Spleen (tissue), 11 donors: ENCODE data around the gene ADGRE2. TPM values are rescaled to one million over a fixed set of nuclear protein-coding genes. Genes with fewer than 3 reads are reported as not detected.
"Not testable (repeated sequence)": the region's sequence is repeated elsewhere in the genome, so short reads cannot be mapped to it uniquely, and the experiment has no call there.

Experiments used
- DNase-seq: peaks from one replicate; pipeline ENCODE4 v3.0.0-alpha.2; 2020
- H3K27ac ChIP-seq, 8 donors: fragments of 200-600 bp; sonication (generic) in 7 of 8; 1 replicate in 4 of 8; 2 replicates in 4 of 8; pipeline versions ENCODE4 v1.5.0 to v1.8.0; 2016 to 2021; ENCODE audit warnings: inconsistent platforms in 4 of 8, mild to moderate bottlenecking in 4 of 8, moderate library complexity in 1 of 8
- H3K27me3 ChIP-seq, 7 donors: fragments of 200-600 bp; sonication (generic) in 6 of 7; replicated peaks in 1 of 7; 1 replicate in 4 of 7; 2 replicates in 3 of 7; pipeline versions ENCODE4 v1.5.0 to v1.8.0; 2016 to 2021; ENCODE audit warnings: inconsistent platforms in 3 of 7, mild to moderate bottlenecking in 1 of 7
- H3K36me3 ChIP-seq, 6 donors: fragments of 200-600 bp; sonication (generic) in 5 of 6; 1 replicate in 4 of 6; 2 replicates in 2 of 6; pipeline versions ENCODE4 v1.5.0 to v1.8.0; 2016 to 2021; ENCODE audit warnings: inconsistent platforms in 2 of 6
- H3K4me1 ChIP-seq, 6 donors: fragments of 200-600 bp; sonication (generic) in 5 of 6; 1 replicate in 3 of 6; 2 replicates in 3 of 6; pipeline versions ENCODE4 v1.5.0 to v1.8.0; 2016 to 2021; ENCODE audit warnings: inconsistent platforms in 3 of 6
- H3K4me3 ChIP-seq, 8 donors: fragments of 200-600 bp; sonication (generic) in 7 of 8; 1 replicate in 4 of 8; 2 replicates in 4 of 8; pipeline versions ENCODE4 v1.5.0 to v1.8.0; 2016 to 2021; ENCODE audit warnings: inconsistent platforms in 4 of 8, mild to moderate bottlenecking in 4 of 8, moderate library complexity in 2 of 8
- H3K9me3 ChIP-seq, 8 donors: fragments of 200-600 bp; sonication (generic) in 7 of 8; 1 replicate in 4 of 8; 2 replicates in 4 of 8; pipeline versions ENCODE4 v1.5.0 to v1.8.0; 2016 to 2021; ENCODE audit warnings: inconsistent platforms in 4 of 8
- POLR2A ChIP-seq, 3 donors: fragments of 450-650 bp; IDR thresholded peaks; one replicate each; pipeline ENCODE4 v1.5.1; 2017; ENCODE audit warnings: antibody characterized with exemption in 3 of 3, mild to moderate bottlenecking in 1 of 3
- POLR2AphosphoS5 ChIP-seq, 3 donors: sonication (generic); formaldehyde crosslinking; IDR thresholded peaks; one replicate each; pipeline ENCODE4 v1.5.1; 2017; ENCODE audit warnings: antibody characterized with exemption in 3 of 3
- WGBS, 5 donors: extraction: QIAGEN DNeasy Blood & Tissue Kit in 3 of 5; methylation state at CpG; one replicate each; pipeline versions ENCODE4 v1.1.5 to v1.1.7; 2013 to 2018; 5-methylcytosine and 5-hydroxymethylcytosine counted together
- intact Hi-C: fragments of 100-400 bp; cut with DNase I; formaldehyde crosslinking; loops from one replicate; pipeline ENCODE4 v1.15.0; 2023; ENCODE audit warnings: low total_unique reads
- polyA plus RNA-seq, 3 donors: library from polyadenylated mRNA; stranded (reverse); fragments of 200-250 nt; gene quantifications; one replicate each; pipeline ENCODE4 v1.2.1, GENCODE V29; 2013
- total RNA-seq, 7 donors: library from RNA; depleted of rRNA in 3 of 7; stranded (reverse); fragments of >200 nt in 3 of 7; fragmentation: NEBNext Ultra II Directional in 4 of 7; extraction: Animal tissue kit (Norgen Biotek cat#: 25700) in 4 of 7; gene quantifications; one replicate each; pipeline versions ENCODE4 v1.1.0 to v1.2.1, GENCODE V29; 2016 to 2021
- TF ChIP-seq, protein P1 (sequence below), 11 experiments: fragments of 200-600 bp in 7 of 11; fragments of 450-650 bp in 4 of 11; sonication (generic) in 4 of 11; IDR thresholded peaks in 8 of 11; conservative IDR thresholded peaks in 3 of 11; 1 replicate in 7 of 11; 2 replicates in 4 of 11; pipeline versions ENCODE4 v1.4.0 to v1.8.0; 2016 to 2021; ENCODE audit warnings: antibody characterized with exemption in 11 of 11, inconsistent platforms in 4 of 11, mild to moderate bottlenecking in 1 of 11
- donor health status: healthy with polysubstance abuse.
- donor health status: DM: no; HTN: no; CAD: no; lungs with moderate emphysema.
- donor health status: DM: no; HTN: no; CAD: no.
- donor health status: Bipolar disorder and iron deficiency.
- donor health status: healthy.
- donor health status: DM: no; HTN: no; CAD: no.
- donor health status: DM: yes; HTN: yes; CAD: no.

ADGRE2 gene
- total and polyA plus RNA-seq, 10 donors: 4.0 to 183 (median 78.9) TPM

DNA sequence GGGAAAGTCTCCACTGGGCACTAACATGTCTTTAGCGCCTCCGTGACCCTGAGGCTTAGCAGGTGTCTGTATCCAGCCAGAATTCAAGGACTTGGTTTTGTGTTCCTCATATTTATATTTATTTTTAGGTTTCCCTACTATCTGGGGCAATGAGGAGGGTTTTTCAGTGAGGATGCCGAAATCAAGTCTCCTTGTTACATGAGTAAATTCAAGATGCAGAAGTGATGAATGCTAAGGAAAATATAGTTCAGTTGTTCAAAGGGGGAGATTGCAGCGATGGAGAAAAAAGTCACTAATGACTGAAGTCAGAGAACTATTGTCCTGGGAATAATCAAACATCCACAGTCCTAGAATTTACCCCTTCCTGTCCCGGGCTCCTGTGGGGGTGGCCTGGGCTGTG, 791 bp upstream of the ADGRE2 start:
- WGBS, 5 donors: 53 to 71% (median 60%) methylated on average over 5 of the region's 5 CpGs

GRCh38 chr19:14777645-14778044, 715 bp downstream of the ADGRE2 start:
- Histone ChIP-seq H3K4me1 (peaks cover 0 to 51% (median 8%) of the 10 kb centered on the region in 6 donors), H3K36me3 (peaks cover 0 to 13% (median 0%) of the 10 kb centered on the region in 6 donors), H3K27me3 (peaks cover 0 to 59% (median 5%) of the 10 kb centered on the region in 7 donors), H3K27ac (peak overlapping the region in 3 of 8 donors; percentile 2 to 39 (median 26))
- DNase-seq, H3K4me3 ChIP-seq, H3K9me3 ChIP-seq, intact Hi-C loops: not testable (repeated sequence)
- 87 to 98% (median 94%) methylated on average over 4 of the region's 4 CpGs for WGBS, 5 donors

More for the DNA sequence above, 791 bp upstream of the ADGRE2 start:
- Histone ChIP-seq H3K4me3 (no peak overlapping the region), H3K9me3 (no peaks in the 10 kb centered on the region), H3K36me3 (no peaks in the 10 kb centered on the region), H3K27me3 (peaks cover 0 to 68% (median 5%) of the 10 kb centered on the region in 7 donors), H3K27ac (no peak overlapping the region), H3K4me1 (peaks cover 0 to 63% (median 14%) of the 10 kb centered on the region in 6 donors)
- TF ChIP-seq POLR2AphosphoS5 (IDR thresholded peaks at IDR 0.05): no peak
- TF ChIP-seq, protein P1, sequence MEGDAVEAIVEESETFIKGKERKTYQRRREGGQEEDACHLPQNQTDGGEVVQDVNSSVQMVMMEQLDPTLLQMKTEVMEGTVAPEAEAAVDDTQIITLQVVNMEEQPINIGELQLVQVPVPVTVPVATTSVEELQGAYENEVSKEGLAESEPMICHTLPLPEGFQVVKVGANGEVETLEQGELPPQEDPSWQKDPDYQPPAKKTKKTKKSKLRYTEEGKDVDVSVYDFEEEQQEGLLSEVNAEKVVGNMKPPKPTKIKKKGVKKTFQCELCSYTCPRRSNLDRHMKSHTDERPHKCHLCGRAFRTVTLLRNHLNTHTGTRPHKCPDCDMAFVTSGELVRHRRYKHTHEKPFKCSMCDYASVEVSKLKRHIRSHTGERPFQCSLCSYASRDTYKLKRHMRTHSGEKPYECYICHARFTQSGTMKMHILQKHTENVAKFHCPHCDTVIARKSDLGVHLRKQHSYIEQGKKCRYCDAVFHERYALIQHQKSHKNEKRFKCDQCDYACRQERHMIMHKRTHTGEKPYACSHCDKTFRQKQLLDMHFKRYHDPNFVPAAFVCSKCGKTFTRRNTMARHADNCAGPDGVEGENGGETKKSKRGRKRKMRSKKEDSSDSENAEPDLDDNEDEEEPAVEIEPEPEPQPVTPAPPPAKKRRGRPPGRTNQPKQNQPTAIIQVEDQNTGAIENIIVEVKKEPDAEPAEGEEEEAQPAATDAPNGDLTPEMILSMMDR (IDR thresholded peaks at IDR 0.05 in 8 of 11, conservative IDR thresholded peaks at IDR 0.05 in 3 of 11): no peak
- TF ChIP-seq POLR2A (IDR thresholded peaks at IDR 0.05): no peak
- DNase-seq: no peak
- intact Hi-C loops: no loop called here

DNA sequence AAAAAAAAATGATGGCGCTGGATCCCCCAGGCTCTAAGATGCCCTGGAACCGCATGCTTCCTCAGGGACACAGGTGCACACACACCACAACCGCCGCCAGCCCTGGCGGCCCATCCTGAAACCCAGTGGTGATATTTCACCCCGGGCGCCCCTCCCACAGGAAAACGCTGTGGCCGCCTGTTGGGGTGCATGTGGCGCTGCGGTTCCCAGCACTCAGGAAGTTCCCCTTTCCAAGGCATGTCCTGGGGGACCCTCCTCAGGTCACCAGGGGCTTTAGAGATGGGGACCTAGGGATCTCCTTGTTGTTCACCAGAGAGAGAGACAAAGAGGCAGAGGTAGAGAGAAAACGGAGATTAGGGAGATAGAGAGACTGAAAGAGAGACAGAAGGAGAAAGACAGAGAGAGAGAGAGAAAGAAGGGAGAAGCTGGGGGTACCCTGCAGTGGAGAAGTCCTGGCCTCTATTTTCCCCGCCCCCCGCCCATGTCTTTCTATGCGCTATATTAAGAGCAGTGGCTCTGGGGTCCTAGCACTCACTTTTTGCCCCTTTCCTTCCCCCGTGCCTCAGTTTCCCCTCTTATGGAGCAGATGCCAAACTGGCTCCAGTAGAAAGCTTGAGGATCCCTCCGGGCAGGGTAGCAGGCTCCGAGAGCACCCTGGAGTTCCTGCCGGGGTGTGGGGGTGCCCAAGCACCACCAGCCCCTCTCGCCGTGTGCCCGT, 2.3 kb downstream of the ADGRE2 start:
- intact Hi-C loops: no loop called here
- peaks cover 0 to 29% (median 1%) of the 10 kb centered on the region in 6 donors for H3K36me3 ChIP-seq
- H3K27ac ChIP-seq: peak overlapping the region in 6 of 8 donors; percentile 54 to 93 (median 76)
- DNase-seq: peak; percentile 88
- TF ChIP-seq POLR2A (IDR thresholded peaks at IDR 0.05): no peak
- TF ChIP-seq POLR2AphosphoS5 (IDR thresholded peaks at IDR 0.05): peak in 2 of 3 donors; percentile 52 to 57
- TF ChIP-seq, protein P1 (IDR thresholded peaks at IDR 0.05 in 8 of 11, conservative IDR thresholded peaks at IDR 0.05 in 3 of 11): peak in 2 of 11 experiments; percentile 34 to 47
- H3K9me3 ChIP-seq: no peaks in the 10 kb centered on the region
- H3K27me3 ChIP-seq: peaks cover 0 to 53% (median 5%) of the 10 kb centered on the region in 7 donors
- peaks cover 0 to 58% (median 10%) of the 10 kb centered on the region in 6 donors for H3K4me1 ChIP-seq
- peak overlapping the region; percentile 12 to 73 (median 48) for H3K4me3 ChIP-seq
- WGBS, 5 donors: 2 to 3% (median 2%) methylated on average over 18 to 22 of the region's 22 CpGs

DNA sequence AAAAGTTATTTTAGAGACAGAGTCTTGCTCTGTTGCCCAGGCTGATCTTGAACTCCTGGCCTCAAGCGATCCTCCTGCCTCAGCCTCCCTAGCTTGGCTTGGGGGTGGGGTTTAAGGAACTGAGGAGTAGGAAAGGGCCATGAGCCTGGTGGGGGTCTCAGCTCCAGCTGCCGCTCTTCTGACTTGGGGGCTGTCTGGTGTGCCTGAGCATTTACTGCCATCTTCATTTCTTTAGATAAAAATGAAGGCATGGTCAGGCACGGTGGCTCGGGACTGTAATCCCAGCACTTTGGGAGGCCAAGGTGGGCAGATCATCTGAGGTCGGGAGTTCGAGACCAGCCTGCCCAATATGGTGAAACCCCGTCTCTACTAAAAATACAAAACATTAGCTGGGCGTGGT, 3.0 kb downstream of the ADGRE2 start:
- intact Hi-C loops, H3K9me3 ChIP-seq, DNase-seq: not testable (repeated sequence)
- Histone ChIP-seq H3K27me3 (peaks cover 0 to 52% (median 5%) of the 10 kb centered on the region in 7 donors), H3K4me3 (peak overlapping the region; percentile 12 to 73 (median 48)), H3K36me3 (peaks cover 0 to 36% (median 3%) of the 10 kb centered on the region in 6 donors), H3K27ac (peak overlapping the region in 3 of 8 donors; percentile 79 to 93 (median 84)), H3K4me1 (peaks cover 0 to 59% (median 10%) of the 10 kb centered on the region in 6 donors)
- WGBS, 5 donors: 44 to 59% (median 45%) methylated on average over 8 of the region's 8 CpGs

GRCh38 chr19:14774373-14774772, 4.0 kb downstream of the ADGRE2 start:
- no peak for TF ChIP-seq POLR2A (IDR thresholded peaks at IDR 0.05)
- H3K9me3 ChIP-seq: no peaks in the 10 kb centered on the region
- WGBS, 5 donors: 76 to 91% (median 83%) methylated on average over 10 of the region's 10 CpGs
- H3K27ac ChIP-seq: no peak overlapping the region
- intact Hi-C loops: no loop called here
- peaks cover 0 to 42% (median 5%) of the 10 kb centered on the region in 7 donors for H3K27me3 ChIP-seq
- H3K4me1 ChIP-seq: peaks cover 0 to 59% (median 10%) of the 10 kb centered on the region in 6 donors
- peaks cover 0 to 46% (median 3%) of the 10 kb centered on the region in 6 donors for H3K36me3 ChIP-seq
- DNase-seq: peak; percentile 18
- peak overlapping the region in 2 of 8 donors; percentile 53 to 73 for H3K4me3 ChIP-seq

DNA sequence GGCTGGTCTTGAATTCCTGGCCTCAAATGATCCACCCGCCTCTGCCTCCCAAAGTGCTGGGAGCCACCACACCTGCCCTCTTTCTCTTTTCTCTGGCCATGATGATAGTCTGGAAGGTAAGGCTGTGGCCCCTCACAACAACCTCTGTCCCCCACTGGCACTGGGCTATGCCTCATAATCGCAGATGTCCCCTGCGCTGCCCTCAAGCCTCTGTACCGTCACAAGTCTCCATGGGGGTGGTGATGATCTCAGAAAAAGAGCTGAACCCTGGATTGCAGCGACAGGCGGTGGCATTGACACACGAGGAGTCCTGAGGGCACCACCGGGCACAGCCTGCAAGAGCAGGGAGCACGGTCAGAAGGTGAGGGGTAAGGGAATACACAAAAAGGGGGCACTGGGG, 4.6 kb downstream of the ADGRE2 start:
- intact Hi-C loops, H3K9me3 ChIP-seq, H3K27ac ChIP-seq, H3K4me3 ChIP-seq: not testable (repeated sequence)
- Histone ChIP-seq H3K27me3 (peaks cover 0 to 42% (median 5%) of the 10 kb centered on the region in 7 donors), H3K4me1 (peaks cover 0 to 59% (median 10%) of the 10 kb centered on the region in 6 donors), H3K36me3 (peaks cover 0 to 52% (median 3%) of the 10 kb centered on the region in 6 donors)
- WGBS, 5 donors: 80 to 92% (median 82%) methylated on average over 7 to 9 of the region's 9 CpGs
- peak; percentile 40 for DNase-seq
